Activated CD8-positive, alpha-beta memory T cell treated with anti-CD3 and anti-CD28 coated beads for 36 hours (primary cell): ENCODE measurements around the gene VAPA. TPM values are rescaled to one million over a fixed set of nuclear protein-coding genes. Genes with fewer than 3 reads are reported as not detected.
"Not testable (repeated sequence)": the region's sequence is repeated elsewhere in the genome, so short reads cannot be mapped to it uniquely, and the experiment has no call there.

Experiments used
- CTCF ChIA-PET: fragments of 350-600 bp; sonication (Branson Sonifier 250); formaldehyde crosslinking; loops from one replicate; lab custom pipeline; 2021; ENCODE audit warnings: antibody characterized with exemption; lab: Charles Lee
- POLR2A ChIA-PET: fragments of 350-600 bp; sonication (Branson Sonifier 250); formaldehyde crosslinking; loops from one replicate; lab custom pipeline; 2021; ENCODE audit warnings: antibody characterized with exemption; lab: Charles Lee
- total RNA-seq, 2 experiments: library from RNA; stranded (reverse); gene quantifications; one replicate each; pipeline ENCODE4 v1.2.3, GENCODE V29; 2021

VAPA gene
- total RNA-seq, 2 experiments from 2014 or later: 152 to 169 TPM

DNA sequence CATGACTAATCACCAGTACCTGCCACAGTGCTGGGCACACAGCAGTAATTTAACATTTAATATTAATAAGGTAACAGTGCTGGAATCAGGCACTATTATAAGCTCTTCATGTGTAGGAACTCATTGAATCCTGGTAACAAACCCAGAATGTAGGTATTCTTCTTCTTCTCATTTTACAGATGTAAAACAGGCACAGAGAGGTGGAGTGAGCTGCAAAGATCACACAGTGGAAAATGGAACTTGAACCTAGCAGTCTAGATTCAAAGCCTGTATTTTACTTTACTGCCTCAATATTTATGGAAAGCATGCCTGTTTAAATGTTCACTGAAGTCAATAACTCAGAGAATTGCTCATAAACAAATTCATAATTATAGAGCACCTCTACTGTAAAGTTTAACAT is 3.7 kb upstream of the VAPA start:
- ChIA-PET CTCF (interaction anchor here (1.1 kb wide), 1 partner anchor 24 kb away, joined by 3 read pairs; no protein-coding TSS in a partner anchor), POLR2A (no interaction called here)

DNA sequence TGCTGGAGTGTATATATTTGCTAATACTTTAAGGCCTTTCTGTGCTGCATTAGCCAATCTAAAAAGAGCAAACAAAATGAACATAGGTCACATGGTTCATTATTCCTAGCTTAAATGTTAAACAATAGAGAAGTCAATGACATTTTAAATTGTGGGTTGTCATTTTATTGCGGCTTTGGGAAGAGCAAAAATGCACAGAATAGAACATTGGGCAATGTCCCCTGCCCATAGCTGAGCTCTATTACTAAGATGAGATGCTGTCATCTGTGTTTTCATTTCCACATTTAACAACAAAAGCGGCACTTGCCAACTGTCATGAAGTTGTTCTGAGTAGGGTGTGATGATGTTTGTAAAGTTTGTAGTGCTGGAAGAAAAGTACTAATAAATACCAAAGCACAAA is 3.2 kb upstream of the VAPA start:
- ChIA-PET POLR2A (no interaction called here), CTCF (no interaction called here)

DNA sequence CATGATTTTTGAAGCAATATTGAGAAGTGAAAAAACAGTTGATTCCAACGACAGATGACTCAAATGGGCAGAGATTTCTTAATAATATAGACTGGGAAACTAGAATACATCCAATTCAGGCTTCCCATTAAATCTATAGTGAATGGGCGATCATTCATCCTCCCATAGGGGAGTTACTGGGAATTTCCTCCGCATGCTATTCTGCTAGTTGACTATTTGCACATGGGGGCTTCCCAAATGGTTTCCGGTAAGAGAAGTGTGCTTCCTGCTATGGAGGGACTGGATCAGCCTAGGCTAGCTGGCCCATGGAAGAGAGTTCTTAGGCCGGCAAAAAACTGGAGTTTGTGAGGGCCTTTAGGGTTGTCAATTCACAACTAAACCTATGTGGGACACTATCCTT is 2.6 kb upstream of the VAPA start:
- ChIA-PET CTCF (no interaction called here), POLR2A (no interaction called here)

DNA sequence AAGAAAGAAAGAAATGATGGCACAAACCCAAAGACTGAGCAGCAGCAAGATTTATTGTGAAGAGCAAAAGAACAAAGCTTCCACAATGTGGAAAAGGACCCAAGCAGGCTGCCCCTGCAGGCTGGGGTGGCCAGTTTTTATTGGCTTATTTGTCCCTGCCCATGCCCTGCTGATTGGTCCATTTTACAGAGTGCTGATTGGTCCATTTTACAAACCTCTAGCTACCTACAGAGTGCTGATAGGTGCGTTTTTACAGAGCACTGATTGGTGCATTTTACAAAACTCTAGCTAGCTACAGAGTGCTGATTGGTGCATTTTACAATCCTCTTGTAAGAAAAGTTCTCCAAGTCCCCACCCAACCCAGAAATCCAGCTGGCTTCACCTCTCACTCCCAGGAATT is 1.5 kb upstream of the VAPA start:
- POLR2A ChIA-PET, CTCF ChIA-PET: not testable (repeated sequence)

DNA sequence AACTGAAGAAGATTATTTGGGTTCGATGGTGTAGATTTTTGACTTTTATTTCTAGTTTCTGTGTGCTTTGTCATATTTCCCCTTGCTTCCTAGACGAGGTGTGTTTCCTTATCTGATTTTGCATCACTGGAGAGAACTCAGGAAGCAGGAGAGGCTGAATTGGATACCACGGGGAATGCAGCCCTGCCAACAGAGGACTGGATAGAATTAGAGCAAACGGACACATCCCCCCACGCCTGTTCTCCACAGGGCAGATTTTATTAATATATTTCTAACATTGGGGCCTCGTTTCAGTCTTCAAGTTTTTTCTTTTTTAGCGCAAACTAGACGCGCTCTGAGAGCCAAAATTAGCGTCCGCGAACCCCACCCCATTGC is 678 bp upstream of the VAPA start:
- CTCF ChIA-PET: interaction anchor here (0.6 kb wide), 1 partner anchor 24 kb away, joined by 4 read pairs; no protein-coding TSS in a partner anchor
- POLR2A ChIA-PET: interaction anchor here (0.7 to 2.2 kb wide), 7 partner anchors 28 to 810 kb away, joined by 3 to 9 read pairs (median 4); partner anchors contain the start of genes NAPG and TXNDC2

DNA sequence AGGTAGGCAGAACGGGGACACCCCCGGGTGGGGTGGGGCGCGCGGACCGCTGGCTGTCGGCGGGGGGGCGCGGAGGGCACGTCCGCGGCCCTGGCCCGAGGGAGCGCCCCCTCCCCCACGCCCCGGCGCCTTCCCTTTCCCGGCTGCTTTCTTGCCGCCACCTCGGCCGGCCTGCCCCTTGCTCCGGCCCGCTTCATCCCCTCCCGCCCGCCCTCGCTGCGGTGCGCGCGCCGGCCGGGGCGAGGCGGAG is 443 bp downstream of the VAPA start:
- ChIA-PET CTCF (no interaction called here), POLR2A (interaction anchor here (0.8 to 2.2 kb wide), 6 partner anchors 13 to 811 kb away, joined by 3 to 9 read pairs (median 3); partner anchors contain the start of gene TXNDC2)

DNA sequence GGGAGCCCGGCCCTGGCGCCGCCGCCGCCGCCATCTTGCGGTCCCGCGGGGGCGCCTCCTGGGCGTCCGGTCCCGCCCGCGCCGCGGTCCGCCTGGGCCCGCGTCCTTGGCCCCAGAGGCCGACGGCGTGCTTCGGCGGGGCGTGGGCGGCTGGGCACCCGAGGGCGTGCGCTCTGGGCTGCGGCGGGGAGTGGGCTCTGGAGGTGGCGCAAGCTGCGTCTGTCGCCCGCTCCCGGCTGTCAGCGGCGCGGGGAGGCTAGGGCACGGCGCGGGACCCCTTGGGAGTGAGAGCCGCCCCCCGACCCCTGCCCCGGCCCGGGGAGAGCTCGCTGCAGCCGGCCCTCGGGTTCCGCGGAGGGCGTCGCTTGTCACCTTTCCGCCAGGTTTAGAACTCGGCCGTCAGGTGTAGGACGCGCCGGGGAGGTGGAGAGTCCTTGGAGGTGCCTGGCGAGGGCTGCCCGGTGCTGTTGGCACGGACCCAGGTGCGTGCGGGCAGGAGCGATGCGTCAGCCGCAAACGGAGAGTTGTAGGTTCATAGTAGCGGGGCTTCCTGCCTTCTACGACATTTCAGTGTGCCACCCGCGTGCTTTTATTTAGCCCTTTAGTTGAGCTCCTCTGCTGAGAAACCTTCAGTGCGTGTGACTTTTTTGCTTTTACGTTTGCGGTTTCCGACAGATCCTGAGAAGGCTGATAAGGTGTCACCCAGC is 921 bp downstream of the VAPA start:
- CTCF ChIA-PET: interaction anchor here (0.8 kb wide), 1 partner anchor 53 kb away, joined by 5 read pairs; no protein-coding TSS in a partner anchor
- POLR2A ChIA-PET: interaction anchor here (0.9 to 2.2 kb wide), 4 partner anchors 29 to 811 kb away, joined by 3 to 7 read pairs (median 4); partner anchors contain the start of gene TXNDC2

DNA sequence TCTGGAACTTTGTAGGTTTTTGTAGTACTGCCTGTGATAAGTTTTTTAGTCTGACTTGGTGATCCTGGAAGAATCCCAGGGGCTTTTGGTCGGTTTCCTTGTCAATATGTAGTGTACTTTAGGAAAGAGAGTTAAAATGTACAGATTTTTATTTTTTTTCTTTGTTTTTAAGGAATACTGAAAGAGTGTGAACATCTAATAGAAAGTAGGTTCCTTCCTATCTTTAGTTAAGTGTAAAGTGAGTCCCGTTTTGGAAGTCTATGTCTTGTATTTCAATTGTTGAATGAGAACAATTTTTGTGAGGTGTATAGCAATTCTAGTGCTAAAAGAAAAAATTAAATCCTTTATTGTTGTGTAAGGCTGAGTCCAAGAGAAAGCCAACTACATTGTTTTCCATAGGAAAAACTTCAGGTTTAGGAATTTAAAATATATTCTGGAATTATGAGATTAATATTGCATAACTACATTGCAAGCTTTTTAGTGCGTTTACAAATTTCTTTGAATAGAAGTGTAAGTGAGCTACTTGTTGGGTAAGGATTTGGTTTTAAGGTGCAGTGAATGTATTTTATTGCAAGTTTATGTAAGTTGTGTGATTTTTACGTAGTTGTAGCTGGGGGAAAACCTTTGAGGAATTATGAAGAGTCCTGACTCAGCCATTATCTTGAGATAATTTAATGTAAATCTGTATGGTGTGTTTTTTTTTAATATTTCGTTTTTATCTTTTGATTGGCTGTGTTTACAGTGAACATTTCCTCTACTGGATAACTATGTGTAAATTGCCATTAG is 1.7 kb downstream of the VAPA start:
- CTCF ChIA-PET: interaction anchor here (0.8 kb wide), 1 partner anchor 54 kb away, joined by 5 read pairs; no protein-coding TSS in a partner anchor

DNA sequence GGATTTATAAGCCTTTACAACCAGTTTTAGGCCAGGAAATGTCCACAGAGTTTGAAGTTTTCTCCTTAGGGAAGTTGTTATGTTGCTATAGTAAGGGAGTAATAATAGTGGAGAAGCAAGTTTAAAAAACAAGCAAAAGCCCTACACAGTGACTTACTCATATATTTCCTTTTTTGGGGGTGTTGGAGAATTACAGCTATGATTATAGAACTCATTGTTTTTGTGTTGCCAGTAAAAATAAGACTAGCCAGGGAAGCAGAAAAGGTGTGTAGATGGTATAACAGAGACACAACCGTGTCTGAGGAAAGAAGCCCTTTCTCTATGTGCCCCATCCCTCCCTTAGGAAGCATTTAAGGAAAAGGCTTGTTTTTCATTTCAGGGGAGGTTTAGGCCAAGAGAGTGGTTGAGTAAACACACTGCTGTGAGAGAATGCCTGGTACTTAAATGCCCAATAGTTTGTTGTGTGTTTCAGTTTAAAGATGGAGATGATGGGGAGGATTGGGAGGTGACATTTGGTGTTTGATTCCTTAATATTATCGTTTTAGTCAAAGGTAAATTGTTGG is 2.3 kb downstream of the VAPA start:
- CTCF ChIA-PET: no interaction called here
- POLR2A ChIA-PET: no interaction called here

More for the DNA sequence above, 1.7 kb downstream of the VAPA start:
- POLR2A ChIA-PET: interaction anchor here (0.9 to 1.0 kb wide), 2 partner anchors 54 to 211 kb away, joined by 3 to 4 read pairs; no protein-coding TSS in a partner anchor

DNA sequence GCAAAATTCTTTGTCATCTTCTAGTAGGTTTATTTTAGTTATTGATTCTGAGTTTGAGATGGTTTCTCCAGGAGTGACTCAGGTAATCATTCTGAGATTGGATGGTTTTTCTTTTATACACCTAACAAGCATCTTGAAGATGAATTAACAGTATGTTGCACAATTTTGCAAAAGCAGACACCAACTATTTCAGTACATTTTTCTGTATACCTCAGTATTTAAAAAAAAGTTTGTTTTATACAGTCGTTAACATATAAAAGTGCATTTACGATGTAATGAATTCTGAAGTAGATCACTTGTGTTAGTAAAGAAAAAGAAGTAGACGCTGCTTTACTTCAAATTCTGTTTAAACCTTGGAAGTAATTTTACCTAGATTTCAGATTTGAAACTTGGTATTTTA is 3.0 kb downstream of the VAPA start:
- POLR2A ChIA-PET: no interaction called here
- CTCF ChIA-PET: no interaction called here

DNA sequence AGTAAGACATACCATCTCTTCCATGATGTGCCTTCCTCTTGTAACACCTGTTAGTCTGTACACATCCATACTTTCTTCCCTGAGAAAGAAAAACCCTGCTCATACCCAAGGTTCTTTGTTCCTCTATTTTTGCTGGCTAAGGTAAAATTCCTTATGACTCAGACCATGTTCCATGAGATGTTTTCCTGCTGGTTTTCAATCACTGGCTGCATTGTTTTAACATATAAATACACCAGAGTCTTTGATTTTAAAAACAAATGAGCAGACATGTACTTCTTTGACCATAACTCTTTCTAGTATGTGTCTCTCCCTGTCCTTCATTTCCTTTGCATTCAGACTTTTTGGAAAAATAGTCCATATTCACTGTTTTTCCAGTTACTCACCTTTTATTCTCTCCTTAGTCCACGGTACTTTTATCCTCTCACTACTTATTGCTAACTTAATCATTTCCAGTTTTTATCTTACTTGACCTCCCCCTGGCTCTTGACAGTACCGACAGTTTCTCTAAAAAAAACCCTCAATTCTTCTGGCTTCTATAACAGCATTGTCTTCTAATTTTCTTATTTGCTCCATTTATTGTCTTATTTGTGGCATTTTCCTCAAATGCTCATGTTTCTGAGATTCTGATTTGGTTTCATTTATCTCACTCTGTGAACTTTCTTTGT is 4.3 kb downstream of the VAPA start:
- POLR2A ChIA-PET: no interaction called here
- CTCF ChIA-PET: no interaction called here

DNA sequence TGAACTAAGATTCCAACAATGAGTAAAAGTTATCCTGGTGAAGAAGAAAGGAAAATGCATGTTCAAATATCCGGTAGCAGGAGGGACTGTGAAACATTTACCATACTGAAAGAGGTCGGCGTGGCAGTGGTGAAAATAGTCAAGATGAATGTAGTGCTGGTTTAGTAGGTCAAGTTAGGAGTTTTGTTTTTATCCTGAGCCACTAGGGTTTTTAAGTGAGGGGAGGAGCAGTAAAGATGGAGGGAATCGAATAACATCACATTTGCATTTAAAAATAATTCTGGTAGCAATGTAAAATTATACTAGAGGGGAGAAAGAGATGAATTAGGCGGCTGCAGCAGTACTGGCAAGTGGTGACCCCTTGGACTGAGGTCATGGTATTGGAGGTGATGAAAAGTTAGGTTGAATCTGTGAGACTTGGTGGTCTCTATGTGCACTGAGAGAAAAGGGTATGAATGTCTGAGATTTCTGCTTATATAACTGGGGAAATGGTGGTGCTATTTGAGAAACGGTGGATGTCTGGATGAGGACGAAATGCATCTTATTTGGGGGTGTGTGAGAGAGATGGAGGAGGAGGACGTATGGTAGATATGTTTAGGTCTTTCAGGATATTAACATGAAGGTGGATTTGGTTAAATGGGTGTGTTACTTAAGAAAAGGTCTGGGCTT is 5.9 kb downstream of the VAPA start:
- ChIA-PET CTCF (no interaction called here), POLR2A (no interaction called here)

DNA sequence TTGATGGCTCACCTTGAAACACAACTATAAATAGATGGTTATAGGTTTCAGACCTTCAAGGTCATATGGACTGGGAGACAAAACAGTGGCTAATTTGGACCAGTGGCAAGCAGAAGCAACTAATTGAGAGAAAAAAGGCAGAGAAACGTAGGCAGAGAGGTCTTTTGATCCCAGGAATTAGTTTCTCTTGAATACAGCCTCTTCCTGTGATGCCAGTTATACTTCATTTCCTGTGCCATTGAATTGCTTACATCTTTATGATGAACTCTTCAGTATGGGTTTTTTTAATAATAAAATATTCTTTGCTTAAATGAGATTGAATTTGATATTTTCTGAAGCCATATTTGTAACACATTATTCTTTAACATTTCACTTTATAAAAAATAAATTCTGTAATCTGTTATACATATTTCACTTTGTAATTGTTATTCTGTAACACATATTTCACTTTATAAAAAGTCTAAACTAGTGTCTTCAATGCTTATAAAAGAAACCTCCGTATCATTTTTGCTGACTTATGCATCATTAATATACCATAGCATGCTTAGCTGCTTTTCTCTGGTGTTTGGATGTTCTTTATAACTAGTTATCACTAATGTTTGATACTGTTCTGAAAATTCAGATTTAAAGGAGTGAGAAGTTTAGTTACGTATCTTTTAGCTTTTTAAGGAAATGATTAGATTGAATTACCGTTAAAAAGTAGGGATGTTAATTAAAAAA is 8.9 kb downstream of the VAPA start:
- ChIA-PET CTCF (no interaction called here), POLR2A (no interaction called here)

DNA sequence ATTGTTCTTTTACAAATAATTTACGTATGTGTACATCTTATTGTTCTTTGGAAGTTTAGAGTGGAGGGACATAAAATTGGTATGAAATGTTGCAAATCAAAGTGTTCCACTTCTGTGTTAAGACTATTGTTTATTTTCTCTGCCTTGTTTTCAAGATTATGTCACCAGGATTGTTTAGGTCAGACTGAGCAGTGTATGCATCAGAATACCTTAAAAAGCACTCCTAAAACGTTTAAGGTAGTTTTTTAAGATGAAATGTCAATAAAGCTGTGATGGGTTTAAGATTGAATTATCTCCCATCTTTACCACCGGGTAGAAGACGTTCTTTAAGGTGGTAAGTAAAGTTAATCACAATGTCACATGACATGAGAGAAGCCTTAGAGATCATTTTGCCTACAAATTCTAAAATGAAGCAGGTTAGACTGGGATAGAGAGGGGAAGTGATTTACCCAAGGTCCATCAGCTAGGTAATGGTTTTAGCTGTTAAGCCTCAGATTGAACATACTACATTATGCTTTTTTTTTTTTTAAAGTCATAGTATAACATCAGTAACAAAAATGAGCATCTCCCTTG is 10.6 kb downstream of the VAPA start:
- CTCF ChIA-PET: no interaction called here
- POLR2A ChIA-PET: no interaction called here

DNA sequence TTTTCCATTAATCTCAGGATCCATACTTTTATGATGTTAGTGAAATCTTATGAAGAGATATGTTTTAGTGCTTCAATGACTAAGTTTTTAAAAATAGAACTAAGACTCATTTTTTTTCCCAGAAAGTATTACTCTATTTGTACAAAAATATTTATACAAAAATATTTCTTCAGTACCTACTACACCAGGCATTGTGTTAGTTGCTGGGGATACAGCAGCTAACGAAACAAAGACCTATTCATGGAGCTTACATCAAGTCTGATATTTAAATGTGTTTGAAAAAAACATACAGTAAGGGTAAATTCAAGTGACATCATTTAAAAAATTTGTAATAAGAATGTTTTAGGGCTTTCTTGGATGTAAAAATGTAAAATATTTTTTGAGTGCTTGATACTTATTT is 11.6 kb downstream of the VAPA start:
- POLR2A ChIA-PET: no interaction called here
- CTCF ChIA-PET: interaction anchor here (0.7 kb wide), 1 partner anchor 47 kb away, joined by 3 read pairs; no protein-coding TSS in a partner anchor

DNA sequence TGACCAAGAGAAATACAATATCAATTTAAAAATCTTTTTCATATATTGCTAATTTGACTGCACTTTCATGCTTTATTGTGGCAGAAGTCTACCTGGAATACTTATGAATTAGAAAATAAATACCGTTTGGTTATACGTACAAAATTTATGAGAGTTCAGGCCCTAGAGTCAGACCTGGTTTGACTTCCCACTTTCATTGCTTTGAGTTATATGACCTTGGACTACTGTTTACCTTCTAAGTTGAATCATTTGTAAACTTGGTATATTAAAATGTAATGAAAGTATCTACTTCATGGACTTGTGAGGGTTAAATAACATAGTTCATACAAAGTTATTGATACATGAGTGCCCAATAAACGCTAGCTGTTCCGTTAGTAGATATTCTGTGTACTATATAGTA is 12.0 kb downstream of the VAPA start:
- POLR2A ChIA-PET: no interaction called here
- CTCF ChIA-PET: interaction anchor here (0.6 to 0.7 kb wide), 2 partner anchors 17 to 46 kb away, joined by 3 read pairs; no protein-coding TSS in a partner anchor

DNA sequence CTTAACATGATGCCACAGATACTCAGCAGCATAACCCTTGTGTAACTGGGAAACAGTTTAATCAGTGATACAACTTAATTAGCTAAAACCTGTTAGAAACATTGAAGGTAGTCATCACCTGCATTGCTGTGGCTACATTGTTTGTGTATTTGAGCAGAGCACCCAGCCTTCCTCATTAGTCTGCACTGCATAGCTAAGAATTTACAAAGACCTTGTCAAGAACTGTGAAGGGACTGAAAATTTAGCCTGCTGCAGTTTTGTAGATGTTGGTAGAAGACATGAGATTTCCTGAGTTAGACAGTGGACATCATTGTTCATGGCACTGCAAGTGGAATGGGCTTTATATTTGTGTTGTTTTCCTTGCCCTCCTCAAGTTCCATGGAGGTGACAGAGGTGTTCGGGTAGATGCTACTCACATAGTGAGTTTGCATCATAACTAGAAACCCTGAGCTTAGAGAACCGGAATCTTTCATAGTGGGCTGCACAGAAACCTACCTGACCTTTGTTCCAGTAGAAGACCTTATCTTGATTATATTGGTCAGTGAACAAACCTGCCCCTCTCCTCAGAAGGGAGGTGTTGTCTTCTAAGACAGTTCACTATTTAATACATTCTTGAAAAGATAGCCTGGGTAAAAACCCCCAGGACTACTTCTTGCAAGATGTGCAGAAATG is 12.5 kb downstream of the VAPA start:
- ChIA-PET POLR2A (interaction anchor here (1.2 kb wide), 1 partner anchor 13 kb away, joined by 3 read pairs; the partner anchor contains the start of gene VAPA), CTCF (interaction anchor here (0.6 to 0.7 kb wide), 2 partner anchors 17 to 46 kb away, joined by 3 read pairs; no protein-coding TSS in a partner anchor)
